Endodermal cell (in vitro differentiated cells): ENCODE measurements around the gene BCAN. TPM values are rescaled to one million over a fixed set of nuclear protein-coding genes. Genes with fewer than 3 reads are reported as not detected.

Source experiments
- DNase-seq: peaks from one replicate; pipeline ENCODE4 v3.0.0-alpha.2; 2017
- H3K27ac ChIP-seq: 2 replicates; pipeline ENCODE4 v1.5.1; 2013; ENCODE audit warnings: mild to moderate bottlenecking, low read depth, low read length, moderate library complexity
- H3K27me3 ChIP-seq: 2 replicates; pipeline ENCODE4 v1.6.1; 2013; ENCODE audit warnings: mild to moderate bottlenecking, low read length, moderate library complexity; ENCODE audit not compliant: insufficient read depth, control insufficient read depth, poor library complexity, severe bottlenecking
- H3K36me3 ChIP-seq: 2 replicates; pipeline ENCODE4 v1.7.0; 2013; ENCODE audit warnings: mild to moderate bottlenecking, low read length, moderate library complexity; ENCODE audit not compliant: control insufficient read depth, insufficient read depth
- H3K4me1 ChIP-seq: one replicate; pipeline ENCODE4 v1.7.0; 2013; ENCODE audit warnings: low read length; ENCODE audit not compliant: control insufficient read depth, insufficient read depth
- H3K4me3 ChIP-seq: 2 replicates; pipeline ENCODE4 v1.5.1; 2013; ENCODE audit warnings: mild to moderate bottlenecking, low read length, moderate library complexity
- H3K9ac ChIP-seq: 2 replicates; pipeline ENCODE4 v1.6.1; 2013; ENCODE audit warnings: mild to moderate bottlenecking, low read length, moderate library complexity; ENCODE audit not compliant: poor library complexity, severe bottlenecking; ENCODE audit errors: extremely low read depth
- H3K9me3 ChIP-seq: 2 replicates; pipeline ENCODE4 v1.6.1; 2013; ENCODE audit warnings: mild to moderate bottlenecking, low read length, moderate library complexity; ENCODE audit not compliant: control insufficient read depth
- H3K27ac Mint-ChIP-seq: 2 replicates; pipeline ENCODE4 v1.8.0; 2020; ENCODE audit warnings: mixed read lengths
- H3K27me3 Mint-ChIP-seq: 2 replicates; pipeline ENCODE4 v1.8.0; 2021; ENCODE audit warnings: mild to moderate bottlenecking, mixed read lengths; ENCODE audit not compliant: insufficient read depth
- H3K36me3 Mint-ChIP-seq: 2 replicates; pipeline ENCODE4 v1.8.0; 2020; ENCODE audit warnings: low read depth, mixed read lengths
- H3K4me1 Mint-ChIP-seq: 2 replicates; pipeline ENCODE4 v1.8.0; 2020; ENCODE audit warnings: mixed read lengths
- H3K4me3 Mint-ChIP-seq: 2 replicates; pipeline ENCODE4 v1.8.0; 2020; ENCODE audit warnings: mild to moderate bottlenecking, moderate library complexity, mixed read lengths
- H3K9me3 Mint-ChIP-seq: 2 replicates; pipeline ENCODE4 v1.8.0; 2020; ENCODE audit warnings: mild to moderate bottlenecking, mixed read lengths
- WGBS, 2 experiments: methylation state at CpG; one replicate each; pipeline versions ENCODE4 v1.1.5 to v1.1.7; 2013; ENCODE audit warnings: missing lambda C conversion rate in 2 of 2, mixed read lengths in 1 of 2; ENCODE audit not compliant: insufficient coverage in 1 of 2, insufficient read length in 1 of 2; 5-methylcytosine and 5-hydroxymethylcytosine counted together
- total RNA-seq, 2 donors: library from RNA; stranded (reverse); fragmentation: NEBNext Ultra II Directional in 1 of 2; extraction: Animal tissue kit (Norgen Biotek cat#: 25700) in 1 of 2; gene quantifications; 2 replicates in 1 of 2; 3 replicates in 1 of 2; pipeline ENCODE4 v1.2.1, GENCODE V29; 2021
- TF ChIP-seq, protein P1 (sequence below): fragments of 200-600 bp; sonication (generic); conservative IDR thresholded peaks from 2 replicates; pipeline ENCODE4 v1.5.0; 2021; ENCODE audit warnings: antibody characterized with exemption, mild to moderate bottlenecking

Gene BCAN
- total RNA-seq, 2 donors from 2014 or later: 0.31 TPM; not detected in 1

DNA sequence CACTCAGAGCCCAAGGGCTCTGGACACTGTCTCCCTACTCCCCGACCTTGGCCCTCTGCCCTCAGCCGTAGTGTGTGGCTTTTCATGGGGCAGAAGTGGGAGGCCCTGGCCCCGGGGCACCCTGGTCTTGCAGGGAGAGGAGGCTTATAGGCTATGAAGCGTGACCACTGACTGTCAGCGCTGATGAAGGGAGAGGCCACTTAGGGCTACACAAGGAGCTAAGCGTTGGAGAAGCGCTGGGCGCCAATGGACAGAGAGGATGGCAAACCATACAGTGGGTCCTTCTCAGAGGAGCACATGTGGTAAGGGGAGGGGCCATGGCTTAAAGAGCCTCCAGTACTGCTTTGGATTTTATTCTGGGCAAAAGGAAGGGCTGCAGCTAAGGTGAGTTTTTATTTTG, 55.6 kb downstream of the BCAN start:
- H3K4me1 Mint-ChIP-seq: peaks cover 36% of the 10 kb centered on the region
- H3K27me3 ChIP-seq: no peaks in the 10 kb centered on the region
- TF ChIP-seq, protein P1, sequence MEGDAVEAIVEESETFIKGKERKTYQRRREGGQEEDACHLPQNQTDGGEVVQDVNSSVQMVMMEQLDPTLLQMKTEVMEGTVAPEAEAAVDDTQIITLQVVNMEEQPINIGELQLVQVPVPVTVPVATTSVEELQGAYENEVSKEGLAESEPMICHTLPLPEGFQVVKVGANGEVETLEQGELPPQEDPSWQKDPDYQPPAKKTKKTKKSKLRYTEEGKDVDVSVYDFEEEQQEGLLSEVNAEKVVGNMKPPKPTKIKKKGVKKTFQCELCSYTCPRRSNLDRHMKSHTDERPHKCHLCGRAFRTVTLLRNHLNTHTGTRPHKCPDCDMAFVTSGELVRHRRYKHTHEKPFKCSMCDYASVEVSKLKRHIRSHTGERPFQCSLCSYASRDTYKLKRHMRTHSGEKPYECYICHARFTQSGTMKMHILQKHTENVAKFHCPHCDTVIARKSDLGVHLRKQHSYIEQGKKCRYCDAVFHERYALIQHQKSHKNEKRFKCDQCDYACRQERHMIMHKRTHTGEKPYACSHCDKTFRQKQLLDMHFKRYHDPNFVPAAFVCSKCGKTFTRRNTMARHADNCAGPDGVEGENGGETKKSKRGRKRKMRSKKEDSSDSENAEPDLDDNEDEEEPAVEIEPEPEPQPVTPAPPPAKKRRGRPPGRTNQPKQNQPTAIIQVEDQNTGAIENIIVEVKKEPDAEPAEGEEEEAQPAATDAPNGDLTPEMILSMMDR: no peak
- H3K9me3 Mint-ChIP-seq: no peaks in the 10 kb centered on the region
- 90 to 98% methylated on average over 7 to 8 of the region's 8 CpGs for WGBS, 2 experiments
- peaks cover 41% of the 10 kb centered on the region for H3K36me3 Mint-ChIP-seq
- H3K4me3 ChIP-seq: no peak overlapping the region
- no peak overlapping the region for H3K27ac Mint-ChIP-seq
- peaks cover 14% of the 10 kb centered on the region for H3K36me3 ChIP-seq
- H3K4me3 Mint-ChIP-seq: no peak overlapping the region
- DNase-seq: no peak
- peaks cover 42% of the 10 kb centered on the region for H3K27me3 Mint-ChIP-seq
- no peak overlapping the region for H3K9ac ChIP-seq
- peaks cover 11% of the 10 kb centered on the region for H3K4me1 ChIP-seq
- H3K9me3 ChIP-seq: no peaks in the 10 kb centered on the region
- no peak overlapping the region for H3K27ac ChIP-seq

DNA sequence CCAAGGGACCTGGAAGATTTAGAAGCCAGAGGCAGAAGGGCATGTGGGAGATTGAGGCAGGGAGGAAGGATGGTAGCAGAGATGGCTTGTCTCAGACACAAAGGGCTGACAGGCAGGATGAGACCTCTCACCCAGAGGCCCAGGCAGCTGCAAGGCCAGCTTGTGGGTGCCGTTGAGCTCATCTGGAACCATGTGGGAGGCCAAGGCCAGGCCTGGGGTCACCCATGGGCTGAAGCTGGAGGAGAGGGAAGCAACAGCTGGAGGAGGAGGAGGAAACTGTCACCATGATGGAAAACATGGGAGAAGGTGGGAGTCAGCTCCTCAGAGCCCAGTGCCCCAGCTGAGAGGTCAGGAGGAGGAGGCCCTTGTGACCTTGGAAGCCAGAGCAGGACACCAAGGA, 57.1 kb downstream of the BCAN start:
- Histone ChIP-seq H3K4me3 (no peak overlapping the region), H3K36me3 (peaks cover 14% of the 10 kb centered on the region), H3K27ac (no peak overlapping the region), H3K9ac (no peak overlapping the region), H3K27me3 (no peaks in the 10 kb centered on the region), H3K9me3 (no peaks in the 10 kb centered on the region), H3K4me1 (peaks cover 11% of the 10 kb centered on the region)
- H3K27me3 Mint-ChIP-seq: peaks cover 57% of the 10 kb centered on the region
- H3K4me3 Mint-ChIP-seq: no peak overlapping the region
- TF ChIP-seq, protein P1: no peak
- no peak for DNase-seq
- WGBS, 2 experiments: 92% methylated on average over 1 of the region's 1 CpG; no CpG with 5 or more reads in 1 of the 2 experiments
- no peak overlapping the region for H3K27ac Mint-ChIP-seq
- peaks cover 36% of the 10 kb centered on the region for H3K4me1 Mint-ChIP-seq
- H3K36me3 Mint-ChIP-seq: peaks cover 46% of the 10 kb centered on the region
- no peaks in the 10 kb centered on the region for H3K9me3 Mint-ChIP-seq

GRCh38 chr1:156700736-156701531, 59.0 kb downstream of the BCAN start:
- Mint-ChIP-seq H3K4me1 (peaks cover 34% of the 10 kb centered on the region), H3K9me3 (no peaks in the 10 kb centered on the region), H3K4me3 (peak overlapping the region; percentile 72), H3K36me3 (peaks cover 46% of the 10 kb centered on the region), H3K27me3 (peaks cover 75% of the 10 kb centered on the region), H3K27ac (no peak overlapping the region)
- Histone ChIP-seq H3K9ac (no peak overlapping the region), H3K4me3 (no peak overlapping the region), H3K27ac (no peak overlapping the region), H3K27me3 (no peaks in the 10 kb centered on the region), H3K9me3 (no peaks in the 10 kb centered on the region), H3K36me3 (peaks cover 14% of the 10 kb centered on the region), H3K4me1 (peaks cover 6% of the 10 kb centered on the region)
- TF ChIP-seq, protein P1: no peak
- 85 to 89% methylated on average over 3 to 7 of the region's 8 CpGs for WGBS, 2 experiments
- no peak for DNase-seq
